SK-N-MC (cell line): ENCODE results near the gene CDKAL1.

ENCODE experiments used
- EZH2 ChIP-seq: fragments of 200-600 bp; sonication (generic); IDR thresholded peaks from one replicate; pipeline ENCODE4 v1.6.1; 2017; ENCODE audit warnings: antibody characterized with exemption
- FOXP2 ChIP-seq: optimal IDR thresholded peaks from 2 replicates; pipeline ENCODE3; 2011; ENCODE audit warnings: mild to moderate bottlenecking, moderate library complexity; ENCODE audit not compliant: insufficient read depth; ENCODE audit errors: extremely low read length, control extremely low read depth

DNA sequence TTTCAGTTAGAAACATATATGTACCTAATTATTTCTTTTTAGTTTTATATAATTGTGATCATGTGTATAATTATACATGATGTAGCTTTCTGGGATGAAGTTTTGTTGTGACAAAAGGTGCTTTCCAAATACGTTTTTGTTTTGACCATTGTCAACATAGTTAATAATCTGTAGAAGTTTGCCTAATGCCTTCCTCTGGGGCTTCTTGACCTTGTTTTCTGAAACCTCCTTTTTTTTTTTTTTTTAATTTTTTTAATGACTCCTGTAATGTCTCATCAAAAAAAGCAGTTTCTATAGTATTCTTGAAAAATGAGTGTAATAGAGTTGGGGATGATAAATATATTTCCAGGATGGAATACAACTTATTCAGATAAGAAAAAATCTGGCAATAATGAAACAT is 624.6 kb downstream of the CDKAL1 start:
- TF ChIP-seq EZH2 (no peak), FOXP2 (no peak)
